GM12865 (cell line): ENCODE results near the gene DEFB118.

Experiments
- DNase-seq: peaks from one replicate; pipeline ENCODE4 v3.0.0; 2010; ENCODE audit warnings: low read depth
- H3K4me3 ChIP-seq: 2 replicates; pipeline ENCODE4 v1.5.1; 2011; ENCODE audit warnings: mild to moderate bottlenecking, low read depth, low read length, control low read depth
- TF ChIP-seq, protein P1 (sequence below): IDR thresholded peaks from 2 replicates; pipeline ENCODE4 v1.5.1; 2011; ENCODE audit warnings: low read length, control low read depth, low read depth, inconsistent platforms; ENCODE audit not compliant: insufficient read depth; ENCODE audit errors: missing control alignments

The DEFB118 gene

DNA sequence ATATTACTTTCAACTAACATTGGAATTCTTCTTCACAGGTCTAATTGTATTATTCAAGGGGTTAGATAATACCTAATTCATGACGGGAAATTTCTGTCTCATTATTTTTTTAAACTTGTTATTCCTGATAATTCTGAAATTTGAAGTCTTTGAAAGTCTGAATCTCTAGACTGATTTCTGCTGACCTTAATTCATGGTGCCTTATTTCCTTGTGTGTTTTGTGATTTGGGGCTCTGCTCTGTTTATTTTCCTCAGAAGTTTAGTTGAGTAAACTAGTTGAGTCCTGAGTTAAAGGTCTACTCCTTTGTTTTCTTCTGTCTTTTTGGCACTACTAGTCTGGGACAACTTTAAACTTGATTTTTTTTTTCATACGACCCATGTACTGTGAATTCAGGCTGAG is 5.9 kb downstream of the DEFB118 start:
- no peak overlapping the region for H3K4me3 ChIP-seq
- TF ChIP-seq, protein P1, sequence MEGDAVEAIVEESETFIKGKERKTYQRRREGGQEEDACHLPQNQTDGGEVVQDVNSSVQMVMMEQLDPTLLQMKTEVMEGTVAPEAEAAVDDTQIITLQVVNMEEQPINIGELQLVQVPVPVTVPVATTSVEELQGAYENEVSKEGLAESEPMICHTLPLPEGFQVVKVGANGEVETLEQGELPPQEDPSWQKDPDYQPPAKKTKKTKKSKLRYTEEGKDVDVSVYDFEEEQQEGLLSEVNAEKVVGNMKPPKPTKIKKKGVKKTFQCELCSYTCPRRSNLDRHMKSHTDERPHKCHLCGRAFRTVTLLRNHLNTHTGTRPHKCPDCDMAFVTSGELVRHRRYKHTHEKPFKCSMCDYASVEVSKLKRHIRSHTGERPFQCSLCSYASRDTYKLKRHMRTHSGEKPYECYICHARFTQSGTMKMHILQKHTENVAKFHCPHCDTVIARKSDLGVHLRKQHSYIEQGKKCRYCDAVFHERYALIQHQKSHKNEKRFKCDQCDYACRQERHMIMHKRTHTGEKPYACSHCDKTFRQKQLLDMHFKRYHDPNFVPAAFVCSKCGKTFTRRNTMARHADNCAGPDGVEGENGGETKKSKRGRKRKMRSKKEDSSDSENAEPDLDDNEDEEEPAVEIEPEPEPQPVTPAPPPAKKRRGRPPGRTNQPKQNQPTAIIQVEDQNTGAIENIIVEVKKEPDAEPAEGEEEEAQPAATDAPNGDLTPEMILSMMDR = no peak
- DNase-seq = no peak

DNA sequence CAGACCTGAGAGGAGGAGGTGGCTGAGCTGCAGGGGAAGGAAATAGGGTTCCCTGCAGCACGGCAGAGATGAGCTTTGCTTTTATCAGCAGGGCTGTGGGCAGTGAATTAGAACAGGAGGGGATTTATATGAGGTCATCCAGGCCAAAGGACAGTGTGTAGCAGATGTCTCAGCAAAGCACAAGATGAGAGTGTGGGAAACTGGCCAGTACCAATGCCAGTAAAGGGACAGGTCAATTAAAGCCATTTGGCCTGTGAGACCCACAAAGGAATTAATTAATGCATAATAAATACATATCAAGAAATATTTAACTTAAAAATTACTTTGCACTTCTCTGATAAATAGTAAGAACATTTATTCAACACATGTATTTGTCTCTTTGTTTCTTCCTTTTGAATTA is 22.1 kb downstream of the DEFB118 start, which contains the start of gene DEFB119:
Gene DEFB119, minus strand, starts transcription at position 101 of the 400 bp plus-strand sequence. CDS start 107 bp downstream, outside the sequence.
- no peak within 1 kb of the TSS for H3K4me3 ChIP-seq
- no peak for DNase-seq
- TF ChIP-seq, protein P1 = no peak

DNA sequence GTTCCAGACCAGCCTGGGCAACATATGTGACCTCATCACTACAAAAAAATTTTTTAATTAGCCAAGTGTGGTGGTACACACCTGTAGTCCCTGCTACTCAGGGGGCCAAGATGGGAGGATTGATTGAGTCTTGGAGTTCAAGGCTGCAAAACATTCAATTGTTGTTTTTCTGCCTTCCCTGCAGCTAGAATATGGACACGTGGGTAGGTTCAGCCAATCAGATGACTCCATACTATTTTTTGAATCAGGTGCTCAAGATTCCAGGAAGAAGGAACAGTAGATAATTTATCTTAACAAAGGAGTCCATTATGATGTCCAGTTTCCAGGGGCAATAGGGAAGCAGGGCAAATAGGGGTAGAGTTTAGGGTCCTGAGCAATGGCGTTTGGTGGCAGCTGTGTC is 24.4 kb downstream of the DEFB118 start:
- DNase-seq = no peak
- TF ChIP-seq, protein P1 = no peak

DNA sequence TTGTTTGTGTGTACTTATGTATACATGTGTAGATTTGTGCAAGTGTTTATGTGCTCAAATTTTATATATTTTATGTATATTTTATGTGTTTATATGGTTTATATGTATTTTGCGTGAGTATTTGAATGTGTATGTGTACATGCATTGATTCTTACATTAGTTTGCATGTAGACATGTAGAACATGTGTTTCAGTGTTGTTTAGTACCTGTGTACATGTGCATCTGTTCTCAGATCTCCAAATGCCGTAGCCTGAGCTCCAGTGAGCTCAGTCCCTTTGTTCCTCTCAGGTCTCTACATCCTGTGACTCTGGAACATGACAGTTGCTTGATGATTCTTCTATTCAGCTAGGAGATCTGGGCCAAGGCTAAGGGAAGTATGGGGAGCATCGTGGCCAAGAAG is 26.5 kb downstream of the DEFB118 start:
- TF ChIP-seq, protein P1 = no peak
- no peak overlapping the region for H3K4me3 ChIP-seq
- no peak for DNase-seq

More for the DNA sequence above, 24.4 kb downstream of the DEFB118 start:
- H3K4me3 ChIP-seq = no peak overlapping the region

DNA sequence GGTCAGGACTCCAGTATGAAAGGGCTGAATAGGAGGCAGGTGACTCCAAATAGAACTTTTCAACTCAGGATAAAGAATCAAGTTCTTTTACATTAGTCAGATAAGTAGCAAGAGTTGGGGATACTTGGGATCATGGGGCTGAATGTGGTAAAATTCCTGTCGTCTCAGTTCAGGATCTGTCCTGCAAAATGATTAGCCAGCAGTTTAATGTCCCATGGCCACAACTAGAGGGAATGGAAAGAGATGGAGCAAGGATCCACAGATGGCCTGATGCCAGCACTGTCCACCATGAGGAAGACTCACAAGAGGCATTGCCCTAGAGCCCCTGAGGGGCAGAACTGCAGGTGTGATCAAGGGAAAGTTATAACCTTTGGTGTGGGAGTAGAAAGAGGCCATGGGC is 35.5 kb downstream of the DEFB118 start:
- DNase-seq = no peak
- TF ChIP-seq, protein P1 = no peak
- H3K4me3 ChIP-seq = no peak overlapping the region

DNA sequence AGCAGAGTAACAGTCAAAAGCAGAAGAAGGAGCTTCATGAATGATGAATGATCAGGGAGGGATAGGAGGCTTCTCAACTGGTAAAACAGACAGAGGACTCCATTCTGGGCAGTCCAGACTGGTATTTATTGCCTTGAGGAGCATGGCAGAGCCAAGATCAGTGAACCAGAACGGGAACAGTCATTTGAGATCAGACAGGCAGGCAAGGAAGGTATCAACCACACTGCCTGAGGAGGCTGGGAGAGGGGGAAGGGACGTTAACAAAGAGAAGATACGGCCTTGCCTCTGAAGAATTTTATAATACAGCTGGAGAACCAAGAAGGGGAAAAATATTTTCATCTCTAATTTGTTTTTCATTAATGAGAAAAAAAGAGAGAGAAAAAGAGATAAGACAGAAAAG is 37.7 kb downstream of the DEFB118 start, which contains the start of gene DEFB121:
Gene DEFB121, minus strand, starts transcription at position 101 of the 400 bp plus-strand sequence. Its CDS starts 63 bp downstream, at position 38.
- TF ChIP-seq, protein P1 = no peak
- H3K4me3 ChIP-seq = no peak within 1 kb of the TSS
- no peak for DNase-seq

DNA sequence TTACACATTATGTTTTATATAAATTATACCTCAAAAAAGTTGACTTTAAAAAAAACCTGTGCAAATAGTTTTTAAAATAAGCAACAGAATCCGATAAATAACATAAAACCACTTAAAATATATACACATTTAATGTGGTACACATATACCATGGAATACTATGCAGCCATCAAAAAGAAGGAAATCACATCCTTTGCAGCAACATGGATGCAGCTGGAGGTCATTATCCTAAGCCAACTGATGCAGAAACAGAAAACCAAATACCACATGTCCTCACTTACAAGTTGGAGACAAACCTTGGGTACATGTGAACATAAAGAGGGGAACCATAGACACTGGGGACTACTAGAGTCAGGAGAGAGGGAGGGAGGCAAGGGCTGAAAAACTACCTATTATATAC is 41.6 kb downstream of the DEFB118 start:
- no peak overlapping the region for H3K4me3 ChIP-seq
- TF ChIP-seq, protein P1 = no peak
- DNase-seq = no peak
